SK-N-MC (cell line): ENCODE results near the gene MEN1.
A peak's percentile ranks its signal among the peaks of the same experiment; 100 is the strongest.

Source experiments
- DNase-seq: peaks from one replicate; pipeline ENCODE4 v3.0.0-alpha.2; 2011; ENCODE audit warnings: low read depth, low spot score
- H3K27ac ChIP-seq: fragments of 200-600 bp; sonication (generic); 2 replicates; pipeline ENCODE4 v1.5.1; 2016; ENCODE audit warnings: mixed run types
- H3K36me3 ChIP-seq: fragments of 200-600 bp; sonication (generic); 2 replicates; pipeline ENCODE4 v1.6.1; 2017; ENCODE audit warnings: antibody characterized with exemption, low read length, mixed read lengths; ENCODE audit not compliant: insufficient read depth
- H3K4me3 ChIP-seq: fragments of 200-600 bp; sonication (generic); 2 replicates; pipeline ENCODE4 v1.5.1; 2016
- H3K9ac ChIP-seq: fragments of 200-600 bp; sonication (generic); 2 replicates; pipeline ENCODE4 v1.8.0; 2017; ENCODE audit warnings: mixed run types, mixed read lengths; ENCODE audit not compliant: insufficient read length
- H3K9me3 ChIP-seq: fragments of 200-600 bp; sonication (generic); 2 replicates; pipeline ENCODE4 v1.6.1; 2017; ENCODE audit warnings: low read depth, mild to moderate bottlenecking, antibody characterized with exemption, low read length, moderate library complexity, mixed read lengths
- EZH2 ChIP-seq: fragments of 200-600 bp; sonication (generic); IDR thresholded peaks from one replicate; pipeline ENCODE4 v1.6.1; 2017; ENCODE audit warnings: antibody characterized with exemption
- FOXP2 ChIP-seq: optimal IDR thresholded peaks from 2 replicates; pipeline ENCODE3; 2011; ENCODE audit warnings: mild to moderate bottlenecking, moderate library complexity; ENCODE audit not compliant: insufficient read depth; ENCODE audit errors: extremely low read length, control extremely low read depth
- POLR2AphosphoS5 ChIP-seq: IDR thresholded peaks from 2 replicates; pipeline ENCODE4 v1.6.1; 2012; ENCODE audit warnings: mild to moderate bottlenecking, low read depth, low read length, borderline replicate concordance

The MEN1 gene

GRCh38 chr11:64813826-64814225, 3.5 kb upstream of the MEN1 start:
- Histone ChIP-seq H3K36me3 (no peaks in the 10 kb centered on the region), H3K27ac (no peak overlapping the region), H3K4me3 (no peak overlapping the region), H3K9me3 (no peaks in the 10 kb centered on the region), H3K9ac (no peak overlapping the region)
- no peak for DNase-seq
- no peak for TF ChIP-seq POLR2AphosphoS5
- no peak for TF ChIP-seq EZH2
- no peak for TF ChIP-seq FOXP2

- Histone ChIP-seq H3K27ac (peak overlapping the region; percentile 4; the same call in 1 of the 2 replicates), H3K4me3 (peak overlapping the region; percentile 91), H3K9me3 (no peaks in the 10 kb centered on the region), H3K9ac (peak overlapping the region; percentile 10), H3K36me3 (peaks cover 5% of the 10 kb centered on the region; the same call in 1 of the 2 replicates)
- DNase-seq, result no peak
- no peak for TF ChIP-seq POLR2AphosphoS5
- no peak for TF ChIP-seq EZH2
- TF ChIP-seq FOXP2, result no peak
These were observed 531 bp upstream of the MEN1 start for GRCh38 chr11:64810891-64811272.

DNA sequence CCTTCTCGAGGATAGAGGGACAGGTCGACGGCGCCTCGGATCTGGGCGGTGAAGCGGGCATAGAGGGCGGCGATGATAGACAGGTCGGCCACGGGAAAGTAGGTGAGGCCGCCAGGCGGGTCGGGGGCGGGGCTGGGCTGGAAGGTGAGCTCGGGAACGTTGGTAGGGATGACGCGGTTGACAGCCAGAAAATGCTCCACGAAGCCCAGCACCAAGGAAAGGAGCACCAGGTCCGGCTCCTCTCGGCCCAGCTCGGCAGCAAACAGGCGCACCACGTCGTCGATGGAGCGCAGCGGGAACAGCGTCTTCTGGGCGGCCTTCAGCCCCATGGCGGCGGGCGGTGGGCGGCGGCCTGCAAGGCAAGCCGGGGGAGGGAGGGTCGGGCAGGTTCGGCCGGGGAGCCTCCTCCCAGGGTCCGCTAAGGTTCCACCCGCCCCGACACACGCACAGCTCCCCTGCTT, 540 bp downstream of the MEN1 start:
- Histone ChIP-seq H3K4me3 (peak overlapping the region; percentile 91), H3K36me3 (peaks cover 7% of the 10 kb centered on the region; the same call in 1 of the 2 replicates), H3K27ac (no peak overlapping the region), H3K9ac (peak overlapping the region; percentile 87), H3K9me3 (no peaks in the 10 kb centered on the region)
- TF ChIP-seq EZH2 (no peak), FOXP2 (no peak), POLR2AphosphoS5 (no peak)
- no peak for DNase-seq

DNA sequence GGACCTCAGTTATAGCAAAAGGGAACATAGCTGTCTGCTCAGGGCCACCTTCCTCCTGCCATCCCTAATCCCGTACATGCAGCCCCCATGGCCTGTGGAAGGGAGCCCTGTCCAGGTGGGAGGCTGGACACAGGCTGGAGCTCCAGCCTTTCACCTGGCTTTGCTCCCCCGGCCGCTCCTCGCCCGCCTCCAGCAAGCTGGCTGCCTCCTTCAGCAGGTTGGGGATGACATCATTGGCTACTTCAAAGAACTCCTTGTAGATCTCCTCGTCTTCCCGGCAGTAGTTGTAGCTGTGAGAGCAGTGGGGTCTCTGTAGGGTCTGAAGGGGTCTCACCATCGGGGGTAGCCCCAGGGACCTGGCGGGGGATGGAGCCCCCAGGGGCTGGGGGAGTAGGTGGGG, 4.9 kb downstream of the MEN1 start:
- H3K9ac ChIP-seq, result no peak overlapping the region
- peaks cover 9% of the 10 kb centered on the region; the same call in 1 of the 2 replicates for H3K36me3 ChIP-seq
- no peak for DNase-seq
- H3K27ac ChIP-seq, result no peak overlapping the region
- TF ChIP-seq FOXP2 (no peak), POLR2AphosphoS5 (no peak), EZH2 (no peak)
- no peak overlapping the region for H3K4me3 ChIP-seq
- no peaks in the 10 kb centered on the region for H3K9me3 ChIP-seq

GRCh38 chr11:64804346-64805210, 5.8 kb downstream of the MEN1 start:
- Histone ChIP-seq H3K27ac (peak overlapping the region; percentile 88; the same call in 1 of the 2 replicates), H3K36me3 (peaks cover 13% of the 10 kb centered on the region; the same call in 1 of the 2 replicates), H3K9me3 (no peaks in the 10 kb centered on the region), H3K9ac (no peak overlapping the region), H3K4me3 (0 out of 2 replicates have a peak overlapping the region, but pooled peaks have one; percentile 94)
- TF ChIP-seq EZH2, result no peak
- TF ChIP-seq POLR2AphosphoS5, result no peak
- no peak for TF ChIP-seq FOXP2
- no peak for DNase-seq

- no peak for TF ChIP-seq POLR2AphosphoS5
- TF ChIP-seq FOXP2, result no peak
- no peak for DNase-seq
- Histone ChIP-seq H3K27ac (peak overlapping the region; percentile 88), H3K9me3 (no peaks in the 10 kb centered on the region), H3K36me3 (peaks cover 13% of the 10 kb centered on the region; the same call in 1 of the 2 replicates), H3K4me3 (peak overlapping the region; percentile 94), H3K9ac (peak overlapping the region; percentile 0)
These were observed 6.5 kb downstream of the MEN1 start for GRCh38 chr11:64803846-64804345.

- Histone ChIP-seq H3K9ac (peak within 1 kb of the TSS; percentile 81), H3K27ac (peak within 1 kb of the TSS; percentile 88)
These were observed 7.0 kb downstream of the MEN1 start, which contains the start of gene MAP4K2 for GRCh38 chr11:64803158-64803845. Gene MAP4K2 (minus strand): TSS chr11:64803214. CDS start chr11:64803149, 65 bp downstream.

DNA sequence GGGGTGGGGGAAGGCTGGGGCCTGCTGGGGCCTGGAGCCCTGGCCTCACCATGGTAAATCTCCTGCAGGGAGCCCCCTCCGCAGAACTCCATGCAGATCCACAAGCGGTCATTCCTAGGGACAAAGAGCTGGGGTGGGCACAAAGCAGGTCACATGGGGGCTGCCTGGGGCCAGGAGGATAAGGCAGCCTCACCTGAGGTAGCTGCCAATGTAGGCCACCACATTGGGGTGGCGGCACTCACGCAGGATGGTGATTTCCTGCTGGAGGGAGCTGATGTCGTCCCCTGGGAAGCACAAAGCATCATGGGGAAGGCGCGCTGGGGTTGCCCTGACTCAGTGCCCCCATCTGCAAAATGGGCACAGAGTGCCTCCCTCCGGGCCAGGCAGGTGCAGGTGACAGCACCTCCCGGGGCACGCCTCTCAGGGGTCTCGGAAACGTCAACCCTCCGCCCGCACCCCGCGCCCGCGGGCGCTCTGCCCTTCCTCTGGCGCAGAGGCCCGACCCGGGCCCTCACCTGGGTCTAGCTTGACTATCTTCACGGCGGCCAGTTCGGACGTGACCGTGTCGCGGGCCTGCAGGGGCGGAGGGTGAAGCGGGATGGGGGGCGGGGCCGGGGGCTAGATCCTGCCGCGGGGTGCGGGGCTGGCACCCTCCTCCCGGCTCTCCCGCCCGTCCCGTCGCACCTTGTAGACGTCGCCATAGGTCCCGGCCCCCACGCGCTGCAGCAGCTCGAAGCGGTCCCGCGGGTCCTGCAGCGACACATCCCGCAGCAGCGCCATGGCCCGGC, 7.8 kb downstream of the MEN1 start:
- Histone ChIP-seq H3K4me3 (peak overlapping the region; percentile 76), H3K9me3 (no peaks in the 10 kb centered on the region), H3K36me3 (peaks cover 10% of the 10 kb centered on the region; the same call in 1 of the 2 replicates), H3K27ac (peak overlapping the region; percentile 79), H3K9ac (peak overlapping the region; percentile 60)
- DNase-seq, result no peak
- TF ChIP-seq EZH2 (no peak), POLR2AphosphoS5 (no peak)

More at GRCh38 chr11:64803158-64803845, 7.0 kb downstream of the MEN1 start, which contains the start of gene MAP4K2:
- peak within 1 kb of the TSS; percentile 94 for H3K4me3 ChIP-seq
- H3K9me3 ChIP-seq, result no peaks in the 10 kb centered on the region
- no peak for DNase-seq
- peaks cover 13% of the 10 kb centered on the region; the same call in 1 of the 2 replicates for H3K36me3 ChIP-seq
- TF ChIP-seq FOXP2, result no peak
- TF ChIP-seq POLR2AphosphoS5, result peak; percentile 48; the same call in 1 of the 2 replicates
